ENCODE data around the gene CHD6.
"Not testable (repeated sequence)": the region's sequence is repeated elsewhere in the genome, so short reads cannot be mapped to it uniquely, and the experiment has no call there.

CHD6 gene

DNA sequence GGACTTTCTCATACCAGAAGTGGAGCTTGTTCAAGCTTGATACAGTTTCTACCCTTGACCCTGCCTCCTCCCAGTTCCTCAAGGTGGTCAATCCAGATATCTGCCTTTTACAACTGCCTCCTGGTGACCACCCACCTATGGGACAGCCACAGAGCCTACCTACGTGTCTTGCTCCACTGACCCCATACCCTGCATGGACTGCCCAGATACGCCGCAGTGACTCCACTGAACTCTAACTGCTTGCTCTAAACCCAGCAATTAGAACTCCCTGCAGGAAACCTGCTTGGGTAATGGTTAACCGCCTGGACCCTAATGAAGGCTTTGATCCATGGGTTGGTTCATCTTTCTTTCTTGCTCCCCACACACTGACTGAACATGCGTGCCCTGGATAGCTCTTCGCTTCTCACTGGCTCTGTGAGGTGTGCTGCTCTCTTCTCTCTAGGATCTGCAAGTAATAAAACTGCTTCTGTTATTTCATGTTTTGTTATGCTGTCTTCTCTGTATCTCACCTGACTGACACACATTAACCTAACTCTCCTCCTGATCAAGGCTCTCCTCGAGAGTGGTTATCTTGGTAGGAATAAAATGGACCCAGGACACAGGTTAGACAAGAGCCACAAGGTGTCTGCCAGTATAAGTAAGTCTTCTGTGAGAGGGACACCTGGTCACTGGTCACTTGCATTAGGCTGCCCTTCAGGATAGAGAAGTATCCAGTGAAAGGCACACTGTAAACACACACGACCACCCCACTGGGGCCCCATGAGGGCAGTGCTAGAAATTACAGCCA is 79.2 kb downstream of the CHD6 start:
- DNase-seq, result no peak

DNA sequence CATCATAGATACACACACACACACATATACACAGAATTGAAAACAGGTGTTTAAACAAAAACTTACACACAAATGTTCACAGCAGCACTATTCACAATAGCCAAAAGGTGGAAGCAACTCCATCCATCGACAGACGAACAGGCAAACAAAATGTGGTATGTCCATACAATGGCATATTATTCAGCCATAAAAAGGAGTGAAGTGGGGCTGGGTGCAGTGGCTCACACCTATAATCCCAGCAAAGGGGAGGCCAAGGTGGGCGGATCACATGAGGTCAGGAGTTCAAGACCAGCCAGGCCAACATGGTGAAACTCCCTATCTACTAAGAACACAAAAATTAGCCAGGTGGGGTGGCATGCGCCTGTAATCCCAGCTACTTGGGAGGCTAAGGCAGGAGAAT is 80.3 kb downstream of the CHD6 start:
- no peak for DNase-seq

DNA sequence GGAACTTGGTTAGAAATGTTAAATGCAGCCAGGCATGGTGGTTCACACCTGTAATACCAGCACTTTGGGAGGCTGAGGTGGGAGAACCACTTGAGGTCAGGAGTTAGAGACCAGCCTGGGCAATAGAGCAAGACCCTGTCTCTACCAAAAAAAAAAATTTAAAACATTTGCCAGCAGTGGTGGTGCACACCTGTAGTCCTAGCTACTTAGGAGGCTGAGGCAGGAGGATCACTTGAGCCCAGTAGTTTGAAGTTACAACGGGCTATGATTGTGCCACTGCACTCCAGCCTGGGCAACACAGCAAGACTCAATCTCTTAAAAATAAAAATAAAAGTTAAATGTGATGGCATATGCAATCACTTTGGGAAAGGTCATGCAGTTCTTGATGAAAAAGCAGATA is 82.6 kb downstream of the CHD6 start:
- not testable (repeated sequence) for DNase-seq

DNA sequence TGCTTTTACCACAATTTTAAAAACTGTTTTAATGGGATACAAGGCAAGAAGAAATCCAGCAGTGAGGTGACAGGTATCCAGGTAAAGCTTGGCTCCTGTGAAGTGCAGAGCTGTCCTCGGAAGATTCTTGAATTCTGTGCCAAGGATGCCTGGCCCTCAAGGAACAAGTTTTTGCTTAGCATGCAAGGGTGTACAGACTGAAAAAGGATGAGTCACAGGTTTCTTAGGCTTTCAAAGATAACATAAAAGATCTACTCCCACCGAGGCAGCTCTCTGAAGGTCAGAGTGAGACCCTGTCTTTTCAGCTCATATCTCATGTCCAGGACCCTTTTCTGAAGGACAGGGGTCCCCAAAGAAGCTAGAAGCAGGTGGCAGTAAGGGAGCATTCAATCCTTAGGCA is 83.3 kb downstream of the CHD6 start:
- no peak for DNase-seq

DNA sequence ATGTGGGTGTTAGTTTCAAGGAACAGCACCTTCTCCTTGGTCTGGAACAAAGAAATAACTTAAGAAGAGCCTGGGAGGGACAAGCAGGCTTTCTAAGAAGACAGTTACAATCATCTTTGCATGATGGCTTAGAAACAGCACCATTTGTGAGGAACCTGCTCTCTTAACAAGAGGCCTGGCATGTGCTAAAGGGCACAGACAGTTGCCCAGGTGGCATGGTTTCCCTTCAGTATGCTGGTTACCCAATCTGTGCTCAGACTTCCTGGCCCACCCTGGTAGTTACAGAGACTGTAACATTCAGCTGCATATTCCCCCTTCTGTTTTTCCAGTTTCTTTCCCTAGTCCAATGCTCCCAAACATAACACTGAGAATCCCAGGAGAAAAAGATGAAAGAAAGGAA is 84.0 kb downstream of the CHD6 start:
- DNase-seq, result no peak

DNA sequence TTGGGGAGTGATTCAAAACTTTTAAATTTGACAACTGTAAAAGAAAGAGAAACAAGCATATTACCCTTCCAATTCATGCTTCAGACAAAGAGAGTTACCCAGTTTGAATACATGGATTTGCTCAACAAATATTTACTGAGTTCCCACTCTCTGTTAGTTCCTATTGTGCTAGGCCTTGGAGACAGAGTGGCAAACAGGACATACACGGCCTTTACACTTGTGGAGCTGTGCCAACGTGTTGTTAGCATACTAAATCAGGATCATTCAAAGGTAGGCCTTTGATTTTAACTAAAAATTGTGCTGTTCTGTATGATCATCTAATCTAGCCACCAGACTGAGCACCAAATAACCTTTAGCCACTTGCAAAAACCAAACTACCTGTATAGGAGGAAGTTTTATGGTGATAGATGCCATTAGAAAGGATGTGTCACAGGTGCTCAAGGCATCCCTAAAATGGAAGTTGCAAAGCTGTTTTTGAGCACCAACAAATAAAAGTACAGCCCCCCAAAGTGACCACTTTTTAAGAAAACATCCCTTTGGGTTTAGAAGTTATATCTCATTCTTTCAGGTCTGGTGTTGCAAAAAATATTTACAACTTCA is 84.5 kb downstream of the CHD6 start:
- no peak for DNase-seq

DNA sequence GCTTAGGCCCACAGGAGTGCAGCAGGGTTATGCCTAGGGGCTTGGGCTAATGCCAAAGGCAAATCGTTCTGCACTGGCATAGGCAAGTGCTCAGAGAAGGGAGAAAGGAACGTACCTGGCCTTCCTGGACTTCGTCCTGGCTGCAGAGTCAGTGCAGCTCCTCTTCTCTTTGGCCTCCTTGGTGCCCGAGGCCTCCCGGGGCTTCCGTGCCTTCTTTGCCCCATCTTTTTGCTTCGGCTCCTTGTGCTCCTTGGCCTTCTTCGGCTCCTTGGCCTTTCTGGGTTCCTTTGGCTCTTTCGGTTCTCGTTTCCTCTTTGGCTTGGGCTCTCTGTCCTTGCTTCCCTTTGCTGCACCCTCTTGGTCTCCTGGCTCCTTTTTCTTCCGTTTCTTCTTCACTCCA is 85.2 kb downstream of the CHD6 start:
- DNase-seq, result no peak

DNA sequence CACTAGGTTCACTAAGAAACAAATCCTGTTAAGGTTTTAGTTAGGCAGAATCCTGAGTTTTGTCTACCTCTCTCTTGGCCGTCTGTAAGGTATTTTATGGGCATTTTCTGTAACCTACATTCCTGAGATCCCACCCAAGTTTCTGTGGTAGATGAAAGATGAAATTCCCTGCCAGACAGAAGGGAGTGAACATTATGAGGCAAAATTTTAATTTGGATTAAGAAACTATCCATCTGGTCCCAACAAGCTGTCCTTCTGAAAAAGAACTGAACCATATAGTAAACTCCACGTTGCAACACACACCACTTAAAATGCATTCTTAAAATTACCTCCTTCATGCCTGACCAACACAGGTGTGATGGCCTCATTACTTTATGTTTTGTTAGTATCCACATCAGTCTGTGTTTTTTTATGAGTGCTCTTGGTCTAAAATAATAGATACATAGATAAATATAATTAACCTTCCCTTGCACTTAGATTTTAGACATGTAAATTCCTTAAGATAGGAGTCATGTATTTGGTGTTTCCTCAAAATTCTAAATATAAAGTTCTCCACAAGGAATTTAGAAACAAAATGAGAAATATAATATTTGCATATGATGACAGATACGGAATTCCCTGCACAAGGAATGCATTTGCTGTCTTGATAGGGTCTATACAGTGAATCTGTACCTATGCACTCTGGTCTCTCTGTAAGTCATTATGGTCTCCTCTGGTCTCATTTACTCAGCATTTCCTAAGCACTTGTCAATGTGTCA is 86.5 kb downstream of the CHD6 start:
- no peak for DNase-seq

DNA sequence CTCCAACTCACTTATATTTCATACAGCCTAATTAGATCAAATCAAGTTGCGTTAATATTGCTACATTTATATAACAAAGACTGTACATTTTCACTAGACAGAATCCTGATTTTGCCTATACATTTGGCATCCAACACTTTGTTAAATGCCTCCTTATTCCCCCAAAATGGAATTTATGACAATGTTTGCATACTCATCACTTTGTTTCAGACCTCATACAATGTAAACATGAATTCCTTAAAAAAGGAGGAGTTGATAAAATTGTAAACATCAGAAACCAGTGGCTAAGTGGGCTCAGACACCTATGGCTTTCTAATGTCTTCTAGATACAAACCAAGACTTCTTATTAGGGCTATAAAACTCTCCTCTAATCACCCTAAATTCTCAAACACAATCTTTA is 87.3 kb downstream of the CHD6 start:
- DNase-seq, result no peak

DNA sequence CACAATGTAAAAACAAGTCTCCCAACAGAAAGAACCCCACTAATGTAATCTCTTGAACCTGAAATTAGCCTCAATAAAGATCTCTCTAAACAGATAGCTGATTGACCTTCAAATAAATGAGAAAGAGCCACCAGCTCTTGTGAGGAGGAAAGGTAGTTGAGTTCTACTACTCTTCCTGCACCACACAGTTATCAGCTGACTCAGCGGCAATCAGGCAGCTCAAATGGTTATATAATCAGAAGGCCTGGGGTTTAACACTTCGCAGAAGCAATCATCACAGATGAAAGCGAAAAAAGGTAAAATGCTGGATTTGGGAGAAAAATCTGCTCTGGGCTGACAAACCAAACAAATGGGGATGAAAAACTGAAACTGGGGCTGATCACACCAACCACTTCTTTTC is 91.8 kb downstream of the CHD6 start:
- DNase-seq, result no peak

DNA sequence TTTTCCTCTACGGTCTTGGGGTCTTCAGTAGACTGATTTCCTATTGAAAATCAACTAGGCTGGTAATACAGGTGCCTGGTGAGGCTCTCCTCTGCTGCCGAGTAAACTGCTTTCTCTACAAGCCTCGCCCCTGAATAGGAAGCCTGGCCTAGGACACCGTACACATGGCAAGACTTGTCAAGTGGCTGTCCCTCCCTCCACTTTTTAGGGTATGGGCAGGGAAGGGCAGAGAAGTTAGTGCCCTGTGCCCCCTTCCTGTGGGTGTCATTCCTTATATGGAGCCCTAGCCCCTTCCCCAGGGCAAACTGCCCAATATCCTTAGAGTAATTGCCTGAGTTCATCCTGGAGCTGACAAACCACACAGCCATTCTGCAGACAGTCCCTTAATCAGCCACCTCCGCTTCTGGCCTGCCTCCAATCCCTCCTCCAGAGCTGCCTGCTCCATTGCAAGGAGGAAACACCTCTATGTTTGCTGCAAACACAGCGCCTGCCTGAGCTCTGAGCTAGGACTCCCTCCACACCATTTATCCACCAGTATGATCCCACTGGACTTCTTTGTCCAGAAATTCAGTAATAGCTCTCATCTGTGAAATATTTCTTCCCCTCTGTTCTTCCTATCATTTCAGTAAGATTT is 93.1 kb downstream of the CHD6 start:
- no peak for DNase-seq

DNA sequence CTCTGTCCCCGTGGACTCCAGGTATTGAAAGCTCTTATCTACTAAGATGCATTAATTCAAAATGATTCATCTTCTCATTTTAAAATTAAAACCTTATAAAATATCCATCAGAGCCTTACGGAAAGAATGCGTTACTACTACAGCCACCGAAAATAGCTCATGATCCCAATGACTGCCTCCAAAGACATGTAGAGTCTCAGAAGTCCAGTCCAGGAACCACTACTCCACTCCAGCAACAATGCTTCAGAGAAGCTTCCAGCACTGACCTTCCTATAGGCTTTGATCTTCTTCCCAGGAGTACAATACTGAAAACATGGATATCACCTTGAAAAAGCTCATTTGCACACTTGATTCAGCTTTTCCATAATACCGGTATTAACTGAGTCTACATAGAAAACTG is 94.3 kb downstream of the CHD6 start:
- DNase-seq, result no peak

DNA sequence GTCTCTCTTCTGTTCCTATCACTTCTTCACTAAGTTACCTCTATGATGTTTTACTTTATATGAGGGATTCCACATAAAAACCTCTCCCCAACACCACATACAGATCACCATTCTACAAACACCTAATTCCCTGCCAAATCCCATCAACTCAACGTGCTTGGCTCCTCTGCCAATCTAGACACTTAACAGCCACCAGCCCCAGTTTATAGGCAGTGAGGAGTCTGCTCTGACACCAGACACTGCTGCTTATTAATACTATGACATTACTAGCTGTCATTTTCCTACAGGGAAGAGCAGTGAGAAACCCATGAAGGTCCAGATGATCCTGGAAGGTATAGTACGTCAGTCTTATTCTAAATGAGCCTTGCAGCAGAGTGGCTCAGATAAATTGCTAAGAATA is 104.3 kb downstream of the CHD6 start:
- DNase-seq, result no peak

DNA sequence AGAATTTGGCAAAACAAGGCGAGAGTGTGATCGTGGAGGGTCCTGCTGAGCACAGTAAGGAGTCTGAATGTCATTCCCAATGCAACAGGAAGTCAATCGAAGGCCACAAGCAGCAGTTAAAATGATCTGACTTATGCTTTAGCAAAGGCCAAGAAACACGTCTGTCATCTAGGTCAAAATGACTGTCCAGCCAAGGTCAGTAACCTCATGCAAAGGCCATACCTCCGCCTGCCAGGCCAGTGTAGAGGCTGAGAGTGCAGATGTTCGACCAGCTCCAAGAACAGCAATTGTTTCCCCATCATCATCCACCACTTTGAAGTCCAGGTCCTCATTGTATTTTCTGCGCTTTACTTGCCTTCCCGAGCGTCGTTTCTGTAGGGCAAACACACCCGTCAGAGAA is 105.6 kb downstream of the CHD6 start:
- DNase-seq, result no peak

DNA sequence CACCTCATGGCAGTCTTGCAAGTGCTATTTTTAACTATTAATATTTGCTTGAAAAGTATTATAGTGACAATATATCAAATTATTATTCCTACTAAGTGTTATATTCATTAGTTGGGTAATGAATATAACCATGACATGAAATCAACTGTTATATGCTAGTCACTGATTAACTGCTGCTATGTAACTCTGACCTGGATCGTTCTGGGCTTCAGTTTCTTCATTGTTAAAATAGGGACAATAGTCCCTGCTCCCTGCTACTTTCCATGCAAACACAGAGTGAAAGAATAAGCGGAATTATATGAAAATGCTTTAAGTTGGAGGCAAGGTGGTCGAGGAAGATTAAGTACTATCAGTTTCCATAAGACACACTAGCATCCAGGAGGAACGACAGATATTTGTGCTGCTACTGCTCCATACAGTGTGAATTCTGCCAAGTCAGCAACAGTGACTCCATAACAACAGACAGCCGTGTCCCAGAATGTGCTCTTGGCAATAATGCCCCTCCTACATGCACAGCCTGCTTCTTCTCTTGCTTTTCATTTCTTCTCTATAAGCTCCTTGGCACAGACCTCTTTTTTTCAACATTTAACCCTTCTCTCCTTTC is 107.2 kb downstream of the CHD6 start:
- DNase-seq, result no peak

DNA sequence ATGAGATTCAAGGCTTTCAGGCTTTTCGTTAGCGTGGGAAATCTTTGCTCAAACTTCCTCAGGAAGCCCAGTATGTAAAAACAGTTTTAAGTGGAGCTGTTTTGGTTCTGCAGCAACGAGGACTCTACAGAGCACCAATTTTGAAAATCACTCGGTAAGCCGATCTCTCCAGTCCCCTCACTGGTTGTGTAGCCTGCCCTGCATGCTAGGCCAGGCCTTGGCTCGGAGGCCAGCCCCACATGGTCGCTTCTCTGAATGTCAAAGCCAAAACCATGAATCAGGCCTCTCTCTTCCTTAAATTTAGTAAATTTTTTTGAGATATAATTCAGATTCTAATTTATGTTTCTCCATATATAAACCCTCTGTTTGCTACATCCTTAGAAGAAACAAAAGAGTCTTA is 108.0 kb downstream of the CHD6 start:
- DNase-seq, result no peak

DNA sequence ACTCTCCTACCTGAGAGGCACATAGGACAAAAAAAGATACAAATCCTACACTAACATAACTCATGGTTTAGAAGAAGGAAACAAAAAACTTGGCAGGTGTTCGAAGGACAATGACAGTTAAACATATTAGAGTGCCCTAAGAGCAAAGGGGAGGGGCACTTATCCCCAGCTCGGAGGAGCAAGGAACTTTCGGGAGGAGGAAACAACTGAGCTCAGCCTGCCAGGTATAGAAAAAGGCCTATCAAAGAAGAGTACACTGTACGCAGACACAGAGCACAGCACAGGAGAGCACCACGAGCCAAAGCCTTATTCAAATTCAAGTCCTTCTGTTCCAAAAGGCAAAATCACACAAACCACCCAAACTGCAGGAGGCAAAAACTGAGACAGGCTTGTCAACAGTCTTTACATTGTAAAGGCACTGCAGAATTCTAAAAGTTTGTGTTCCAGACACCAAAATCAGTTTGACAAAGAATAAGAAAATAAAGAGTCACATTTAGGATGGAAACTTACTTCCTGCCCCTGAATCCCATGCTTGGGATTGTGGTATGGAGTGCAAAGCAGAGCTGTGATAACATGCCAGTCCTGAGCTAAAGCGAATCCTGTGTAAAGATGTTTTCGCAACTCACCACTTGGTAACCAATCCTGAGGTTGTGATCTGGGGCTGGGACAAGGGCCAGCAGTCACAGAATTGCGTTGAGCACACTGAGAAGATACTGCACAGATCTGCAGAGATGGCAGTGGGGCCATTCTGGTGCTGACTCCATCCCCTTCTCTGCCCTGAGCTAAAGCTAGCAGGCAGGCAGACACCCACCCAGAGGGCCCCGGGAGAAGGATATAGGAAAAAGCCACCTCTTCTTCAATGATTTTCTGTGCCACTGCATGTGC is 108.6 kb downstream of the CHD6 start:
- no peak for DNase-seq

DNA sequence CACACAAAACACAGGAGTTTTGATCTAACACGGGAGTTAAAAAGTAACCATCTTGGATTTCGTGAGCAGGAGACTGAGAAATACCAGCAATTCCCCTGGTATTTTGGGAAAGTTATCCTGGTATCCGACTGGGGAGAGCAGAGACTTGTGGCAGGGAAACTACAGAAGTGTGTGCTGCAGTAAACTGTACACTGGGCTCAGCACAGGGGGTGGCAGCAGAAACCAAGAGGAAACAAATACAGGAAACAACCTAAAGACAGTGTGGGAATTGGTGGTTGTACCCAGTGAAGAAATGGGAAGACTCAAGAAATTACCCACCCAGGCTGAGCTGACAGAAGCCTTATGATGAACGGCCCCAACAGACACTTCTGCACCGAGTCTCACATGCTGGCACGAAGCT is 109.8 kb downstream of the CHD6 start:
- no peak for DNase-seq

DNA sequence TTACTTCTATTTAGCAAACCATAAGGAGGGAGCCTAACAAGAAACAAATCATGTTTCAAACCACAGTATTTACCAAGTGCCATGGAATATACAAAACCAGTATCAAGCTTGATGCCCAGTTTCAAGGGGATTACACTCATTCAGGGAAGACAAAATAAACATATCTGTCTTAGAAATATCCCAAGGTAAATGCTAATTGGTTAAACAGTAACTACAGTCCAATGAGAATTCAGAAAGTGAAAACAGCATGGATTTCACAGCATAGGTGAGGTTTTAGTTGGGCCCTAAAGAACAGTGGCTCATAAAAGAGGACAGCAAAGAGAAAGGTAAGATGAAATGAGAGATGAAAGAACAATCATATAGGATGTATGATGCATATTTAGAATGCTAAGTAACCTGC is 110.3 kb downstream of the CHD6 start:
- no peak for DNase-seq

DNA sequence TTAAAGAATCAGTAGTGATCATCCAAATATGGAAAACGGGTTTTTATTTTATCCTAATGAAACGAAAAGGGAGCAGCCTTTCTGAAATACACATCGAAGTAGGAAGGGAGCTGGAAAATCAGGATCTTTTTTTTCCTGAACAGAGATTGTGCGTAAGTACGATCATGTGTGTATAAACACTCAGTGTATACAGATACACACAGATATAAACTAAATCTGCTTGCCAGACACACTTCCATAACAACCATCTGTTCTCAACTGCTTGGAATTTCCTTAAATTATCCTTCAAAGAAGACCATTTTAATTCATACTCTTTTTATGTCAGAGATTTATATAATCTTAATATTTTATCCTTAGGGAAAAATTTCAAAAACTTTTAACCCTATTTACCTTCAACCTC is 110.7 kb downstream of the CHD6 start:
- DNase-seq, result no peak

DNA sequence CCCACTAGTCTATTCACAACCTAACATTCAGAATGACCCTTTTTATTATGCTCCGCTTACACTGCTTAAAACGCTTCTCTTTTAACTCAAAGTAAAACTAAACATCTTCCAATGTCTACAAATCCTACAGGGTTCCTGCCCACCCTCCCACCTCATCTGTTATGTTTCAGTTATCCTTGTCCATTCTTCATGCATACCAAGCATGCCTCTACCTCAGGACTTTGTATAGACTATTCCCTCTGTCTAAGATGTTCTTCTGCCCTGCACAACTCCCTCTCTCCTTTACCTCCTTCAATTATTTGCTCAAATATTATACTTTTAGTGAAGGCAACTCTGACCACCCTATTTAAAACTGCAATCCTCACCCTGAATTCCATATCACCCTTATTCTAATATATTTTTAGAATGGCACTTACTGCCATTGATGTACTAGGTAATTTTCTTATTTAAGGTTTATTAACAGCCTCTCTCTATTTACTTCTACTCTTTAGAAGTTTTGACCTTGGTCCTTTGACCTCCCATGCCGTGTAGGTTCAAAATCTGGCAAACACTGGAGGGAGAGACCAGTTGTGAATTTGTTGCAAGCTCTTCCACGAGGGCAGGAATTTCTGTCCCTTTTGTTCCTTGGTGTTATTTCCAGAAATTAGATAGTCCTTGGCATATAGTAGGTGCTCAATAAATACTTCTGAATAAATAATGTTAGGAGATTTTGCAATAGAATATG is 111.8 kb downstream of the CHD6 start:
- no peak for DNase-seq

DNA sequence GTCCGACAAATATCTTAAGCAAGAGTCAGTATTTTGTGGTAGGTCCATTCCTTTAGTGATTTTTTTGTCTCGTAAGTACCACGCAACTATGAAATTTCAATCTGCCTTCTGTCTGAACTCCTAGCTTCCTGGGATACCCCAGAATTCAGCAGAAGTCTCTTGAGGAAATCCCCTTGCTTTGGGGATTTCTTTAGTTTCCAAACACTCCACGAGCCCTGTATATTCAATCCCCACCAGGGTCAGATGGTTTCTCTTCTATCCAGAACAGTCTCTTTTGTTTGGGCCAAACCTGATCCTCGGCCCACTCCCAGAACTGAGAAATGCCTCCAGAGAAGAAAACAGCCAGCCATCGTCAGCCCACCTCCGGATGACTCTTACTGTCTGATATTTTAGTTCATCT is 113.0 kb downstream of the CHD6 start:
- DNase-seq, result no peak

Data from CD4-positive, alpha-beta T cell treated with Interferon alpha-2 for 1 hour (primary cell).